Suppressor macrophage treated with lipopolysaccharide for 1 hour (primary cell): ENCODE data around the gene HIVEP3.

ENCODE experiments used
- DNase-seq, 3 donors: peaks; one replicate each; pipeline ENCODE4 v3.0.0-alpha.2; 2020 to 2022

The HIVEP3 gene

GRCh38 chr1:41540886-41541591, 377.7 kb downstream of the HIVEP3 start:
- DNase-seq: peak; percentile 70 to 78 (median 70)

DNA sequence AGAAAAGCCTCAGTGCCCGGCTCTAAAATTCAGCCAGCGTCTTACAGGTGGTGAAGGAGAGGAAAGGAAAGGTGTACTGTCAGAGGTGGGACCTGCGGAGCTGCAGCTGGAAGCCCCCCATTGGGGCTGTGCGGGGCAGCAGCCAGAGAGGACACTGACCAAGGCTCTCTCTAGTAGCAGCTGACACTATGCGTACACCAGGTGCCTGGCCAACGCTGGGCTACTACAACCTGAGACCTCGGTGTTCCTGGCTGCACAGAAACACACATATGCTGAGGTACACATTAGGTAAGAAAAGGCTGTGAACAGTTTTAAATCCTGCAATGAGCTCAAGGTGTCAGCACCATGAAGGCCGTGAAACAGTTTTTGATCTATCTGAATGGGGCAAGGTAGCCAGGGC, 378.7 kb downstream of the HIVEP3 start:
- DNase-seq: no peak

DNA sequence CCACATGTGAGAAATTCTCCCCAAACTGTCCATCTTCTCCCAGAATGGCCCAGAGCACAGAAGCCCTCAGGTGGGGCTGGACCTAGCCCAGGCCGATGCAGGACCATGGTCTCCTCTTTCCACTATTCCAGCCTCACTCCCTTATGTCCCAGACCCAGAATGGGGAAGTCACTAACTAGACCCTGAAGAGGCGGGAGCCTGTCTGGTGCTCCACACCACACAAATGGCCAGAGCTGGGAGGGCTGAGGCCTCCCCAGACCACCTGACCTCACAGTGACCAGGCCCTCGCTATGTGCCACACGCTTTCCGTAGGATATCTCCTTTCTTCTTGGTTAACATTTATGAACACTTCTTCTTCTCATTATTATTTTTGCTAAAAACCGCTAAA, 379.3 kb downstream of the HIVEP3 start:
- DNase-seq: no peak

- DNase-seq: no peak
Observed at GRCh38 chr1:41538741-41539417, 379.8 kb downstream of the HIVEP3 start.

GRCh38 chr1:41537788-41538351, 380.9 kb downstream of the HIVEP3 start:
- no peak for DNase-seq

DNA sequence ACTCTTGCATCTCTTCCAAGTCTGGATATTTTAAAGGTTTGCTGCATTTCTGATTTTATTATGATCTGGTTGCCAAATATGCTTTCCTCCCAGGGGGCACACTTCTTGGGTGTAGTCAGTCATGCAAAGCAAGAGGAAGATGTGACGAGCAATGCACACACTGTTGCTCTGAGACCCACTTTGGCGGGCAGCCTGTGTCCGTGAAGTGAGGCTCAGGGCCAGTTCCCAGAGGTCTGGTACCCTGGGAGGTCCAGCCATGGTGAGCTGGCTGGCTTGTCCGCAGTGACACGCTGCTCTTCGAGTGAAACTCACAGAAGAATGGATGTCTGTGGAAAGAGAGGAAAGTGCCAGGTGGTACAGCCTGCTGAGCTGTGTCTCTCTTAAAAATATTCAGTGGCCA, 381.5 kb downstream of the HIVEP3 start:
- no peak for DNase-seq

DNA sequence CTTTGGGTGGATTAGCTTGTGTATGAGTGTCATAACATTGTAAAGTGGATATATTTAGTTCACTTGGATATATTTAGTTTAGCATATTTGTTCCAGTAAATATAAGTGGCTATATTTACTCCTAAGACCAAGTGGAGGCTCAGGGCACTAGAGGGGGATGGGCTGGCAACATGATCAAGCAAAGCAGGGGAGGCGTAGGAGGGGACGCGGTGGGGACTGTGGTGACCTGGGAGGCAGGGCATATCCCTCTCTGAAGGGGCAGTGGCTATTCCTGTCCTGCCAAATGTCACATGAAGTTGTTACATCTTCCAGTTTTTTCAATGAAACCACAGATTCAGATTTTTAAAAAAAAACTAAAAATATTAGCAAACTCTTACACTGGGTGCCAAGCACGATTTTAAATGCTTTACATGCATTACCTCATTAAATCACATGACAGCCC, 382.3 kb downstream of the HIVEP3 start:
- peak in 1 of 3 donors; percentile 49 for DNase-seq

GRCh38 chr1:41535716-41536115, 383.0 kb downstream of the HIVEP3 start:
- peak in 2 of 3 donors; percentile 38 to 64 for DNase-seq

DNA sequence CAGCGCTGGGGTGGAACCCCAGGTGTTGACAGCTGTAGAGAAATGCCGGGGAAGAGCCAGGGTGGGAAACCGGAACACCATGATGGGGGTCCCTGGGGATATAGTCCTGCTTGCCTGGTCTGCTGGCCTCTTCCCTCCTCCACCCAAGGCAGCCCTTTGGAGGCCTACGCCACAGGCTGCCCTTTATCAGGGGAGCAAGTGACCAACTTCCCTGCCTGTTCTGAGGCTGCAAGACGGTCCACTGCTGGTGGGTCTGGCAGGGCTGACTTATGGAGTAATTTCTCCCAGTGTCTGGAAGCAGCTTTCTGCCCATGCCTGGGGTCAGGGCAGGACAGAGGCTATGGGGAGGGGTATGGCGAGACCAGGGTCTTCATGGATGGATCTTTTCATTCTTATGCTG, 383.4 kb downstream of the HIVEP3 start:
- DNase-seq: peak in 1 of 3 donors; percentile 41

DNA sequence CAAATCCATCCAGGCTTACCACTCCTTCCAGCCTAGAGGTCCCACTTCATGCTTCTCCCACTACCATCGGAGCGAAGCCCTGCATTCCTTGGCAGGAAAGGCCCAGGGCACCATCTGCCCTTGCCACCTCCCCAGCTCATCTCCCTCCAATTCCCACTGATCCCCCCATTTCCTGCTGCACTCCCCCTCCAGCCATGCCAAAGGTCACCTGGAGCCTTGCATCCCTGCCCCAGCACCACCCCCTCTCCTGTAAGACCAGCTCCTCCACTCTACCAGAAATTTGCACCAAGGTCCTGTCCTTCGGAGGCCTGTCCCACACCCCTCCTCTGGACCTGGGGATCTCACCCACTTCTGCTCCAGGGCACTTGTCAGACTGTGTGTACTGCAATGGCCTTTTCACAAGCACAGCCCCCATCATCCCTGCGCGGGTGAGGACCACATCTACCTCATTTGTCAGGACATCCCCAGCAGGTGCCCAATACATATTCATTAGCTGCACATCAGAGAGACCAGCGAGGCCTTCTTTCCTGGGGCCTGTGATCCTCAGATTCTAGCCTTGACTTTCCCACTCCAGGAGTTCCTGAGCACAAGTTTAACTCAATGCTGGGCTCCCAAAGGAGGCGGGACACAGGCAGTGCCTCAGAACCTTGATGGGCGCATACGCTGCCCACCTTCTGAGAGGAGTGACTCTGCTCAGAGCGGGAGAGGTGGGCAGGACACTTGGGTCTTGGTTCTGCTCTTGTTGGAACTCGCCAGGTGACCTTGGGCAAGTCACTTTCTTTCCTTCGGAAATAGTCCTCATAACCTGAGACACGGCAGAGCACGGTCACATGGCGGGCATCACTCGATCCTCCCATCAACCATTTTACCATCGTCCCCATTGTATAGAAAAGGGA, 384.3 kb downstream of the HIVEP3 start:
- DNase-seq: no peak

DNA sequence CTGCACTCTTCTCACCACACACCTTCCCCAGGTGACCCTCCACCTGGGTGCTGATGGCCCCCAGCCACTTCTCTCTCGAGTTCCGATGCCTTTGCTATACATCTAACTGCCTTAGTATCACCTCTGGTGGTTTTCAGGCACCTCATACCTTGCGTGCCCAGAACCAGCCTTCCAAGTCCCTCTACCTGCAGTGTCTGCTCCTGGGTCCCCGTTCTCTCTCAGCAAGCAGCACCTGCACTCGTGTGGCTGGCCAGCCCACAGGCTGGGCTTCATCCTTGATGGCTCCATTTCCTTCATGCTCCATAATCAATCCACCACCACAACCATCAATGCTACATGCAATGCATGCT, 385.0 kb downstream of the HIVEP3 start:
- DNase-seq: no peak

DNA sequence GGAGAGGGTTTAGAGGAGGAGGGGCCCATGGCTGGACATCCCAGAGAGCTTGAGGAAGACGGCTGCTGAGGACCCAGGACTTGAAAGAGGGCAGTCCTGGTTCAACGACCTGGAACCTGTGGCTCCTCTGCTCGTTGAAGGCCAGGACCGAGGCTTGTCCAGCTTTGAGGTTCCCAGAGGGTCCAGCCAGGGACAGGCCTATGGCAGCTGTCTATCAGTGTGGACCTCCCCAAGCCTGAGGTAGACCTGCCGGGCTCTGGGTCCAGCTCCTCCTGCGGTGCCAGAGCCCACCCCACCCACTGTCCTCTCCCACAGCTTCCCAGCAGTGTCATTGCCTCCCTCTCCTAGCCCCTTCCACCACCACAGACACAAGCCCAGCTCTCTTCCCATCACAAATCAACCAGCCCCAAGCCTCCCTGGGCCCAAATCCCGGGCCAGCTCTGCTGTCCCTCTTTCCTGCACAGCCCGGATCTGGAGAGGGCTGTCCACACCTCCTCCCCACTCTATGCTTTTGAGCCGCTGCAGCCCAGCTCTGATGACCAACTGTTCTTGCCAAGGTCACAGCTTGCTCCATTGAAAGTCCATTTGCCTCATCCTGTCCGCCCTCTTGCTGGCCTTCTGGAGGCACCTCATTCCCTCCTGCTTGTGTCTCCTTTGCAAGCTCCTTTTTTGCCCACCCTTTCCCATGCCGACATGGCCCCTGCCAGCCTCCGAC, 385.5 kb downstream of the HIVEP3 start:
- no peak for DNase-seq

DNA sequence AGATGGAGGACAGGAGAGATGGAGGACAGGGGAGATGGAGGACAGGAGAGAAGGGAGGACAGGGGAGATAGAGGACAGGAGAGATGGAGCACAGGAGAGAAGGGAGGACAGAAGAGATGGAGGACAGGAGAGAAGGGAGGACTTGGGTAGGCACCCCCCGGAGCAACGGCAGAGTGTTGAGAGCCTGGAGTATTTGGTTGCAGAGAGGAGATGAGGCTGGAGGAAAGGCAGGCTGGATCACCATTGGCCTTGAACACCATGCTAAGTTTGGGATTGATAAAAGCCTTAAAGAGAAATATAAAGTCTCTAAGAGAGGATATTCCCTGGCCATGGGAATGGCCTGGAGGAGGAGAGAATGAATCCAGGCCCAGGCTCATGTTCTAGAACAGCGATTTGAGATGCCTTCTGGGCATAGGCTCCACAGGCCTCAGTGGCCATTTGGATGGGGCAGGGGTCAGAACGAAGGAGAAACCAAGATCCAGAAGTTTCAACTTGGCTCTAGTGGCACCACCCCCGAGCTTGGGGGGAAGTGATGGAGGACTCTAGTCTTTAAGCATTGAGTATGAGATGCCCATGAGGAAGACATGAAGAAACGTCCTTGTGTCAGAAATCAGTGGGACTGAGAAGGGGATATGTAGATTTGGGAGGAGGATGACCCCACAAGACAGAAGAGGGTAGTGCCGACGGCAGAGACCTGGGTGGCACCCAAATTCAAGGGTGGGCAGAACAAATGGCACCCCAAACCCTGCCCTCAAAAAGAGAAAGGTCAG, 386.3 kb downstream of the HIVEP3 start:
- DNase-seq: no peak

- DNase-seq: no peak
Observed at GRCh38 chr1:41530411-41530810, 388.3 kb downstream of the HIVEP3 start.

- no peak for DNase-seq
Observed at GRCh38 chr1:41529621-41530395, 388.9 kb downstream of the HIVEP3 start.

DNA sequence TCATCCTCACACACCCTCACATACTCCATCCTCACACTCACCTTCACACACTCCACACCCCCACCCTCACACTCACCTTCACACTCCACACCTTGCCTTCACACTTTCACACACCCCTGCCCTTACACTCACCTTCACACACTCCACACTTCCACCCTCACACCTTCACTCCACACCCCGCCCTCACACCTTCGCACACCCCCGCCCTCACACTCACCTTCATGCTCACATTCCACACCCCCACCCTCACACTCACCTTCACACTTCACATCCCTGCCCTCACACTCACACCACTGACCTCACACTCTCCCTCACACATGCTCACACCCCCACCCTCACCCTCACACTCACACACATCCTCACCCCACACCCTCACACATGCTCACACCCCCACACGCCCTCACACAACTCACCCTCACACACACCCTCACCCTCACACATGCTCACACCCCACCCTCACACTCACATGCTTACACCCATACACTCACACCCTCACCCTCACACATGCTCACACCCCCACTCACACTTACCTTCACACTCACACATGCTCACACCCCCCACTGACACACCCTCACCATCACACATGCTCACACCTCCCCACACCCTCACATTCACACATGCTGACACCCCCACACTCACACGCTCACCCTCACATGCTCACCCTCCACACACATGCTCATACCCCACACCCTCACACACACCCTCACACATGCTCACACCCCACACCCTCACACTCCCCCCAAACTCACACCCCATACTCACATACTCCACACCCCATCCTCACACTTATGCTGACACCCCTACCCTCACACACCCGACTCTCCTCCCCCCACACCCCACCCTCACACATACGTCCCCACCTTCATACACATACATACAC, 389.8 kb downstream of the HIVEP3 start:
- DNase-seq: no peak

DNA sequence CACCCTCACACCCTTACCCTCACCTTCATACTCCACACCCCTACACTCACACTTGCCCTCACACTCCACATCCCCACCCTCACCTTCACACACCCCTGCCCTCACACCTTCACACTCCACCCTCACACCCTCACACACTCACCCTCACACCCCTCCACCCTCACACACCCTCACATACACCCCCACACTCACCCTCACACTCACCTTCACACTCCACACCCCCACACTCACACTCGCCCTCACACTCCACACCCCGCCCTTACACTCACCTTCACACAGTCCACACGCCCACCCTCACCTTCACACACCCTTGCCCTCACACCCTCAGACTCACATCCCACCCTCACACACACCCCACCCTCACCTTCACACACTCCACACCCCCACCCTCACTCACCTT, 390.6 kb downstream of the HIVEP3 start:
- DNase-seq: no peak

GRCh38 chr1:41526956-41527561, 391.7 kb downstream of the HIVEP3 start:
- DNase-seq: no peak

GRCh38 chr1:41525891-41526587, 392.7 kb downstream of the HIVEP3 start:
- DNase-seq: no peak
